ENCODE results near the gene RRAD. TPM values are rescaled to one million over a fixed set of nuclear protein-coding genes. Genes with fewer than 3 reads are reported as not detected.

Gene RRAD
- polyA plus RNA-seq, 2 of the 4 experiments (the other 2 are of a cell fraction), result 0.75 to 2.2 TPM

GRCh38 chr16:66872559-66872942 is 52.8 kb downstream of the RRAD start:
- no peak for FAIRE-seq
- POLR2A ChIA-PET, result interaction anchor here (0.6 to 1.4 kb wide), 5 partner anchors 10 to 303 kb away, joined by 3 to 8 read pairs (median 5); partner anchors contain the start of gene NAE1

GRCh38 chr16:66871840-66872239 is 53.5 kb downstream of the RRAD start:
- Histone ChIP-seq H3K4me3 (no peak overlapping the region), H3K9me3 (no peaks in the 10 kb centered on the region), H3K4me1 (peaks cover 5% of the 10 kb centered on the region; the same call in 2 of the 3 replicates), H3K27ac (no peak overlapping the region), H3K4me2 (no peak overlapping the region)
- FAIRE-seq, result no peak
- 82% methylated on average over 3 of the region's 3 CpGs for WGBS (ENCODE audit: missing lambda C conversion rate)
- ATAC-seq, result no peak
- ChIA-PET POLR2A (no interaction called here), CTCF (interaction anchor here (1.2 to 9.1 kb wide), 14 partner anchors 8 to 468 kb away, joined by 3 to 148 read pairs (median 6); partner anchors contain the start of genes DYNC1LI2 and NAE1)
- DNase-seq (ENCODE audit: low read depth in 1 of 2, low spot score in 1 of 2), result no peak
- TF ChIP-seq CHD2 (IDR thresholded peaks at IDR 0.05; ENCODE audit: low read length, partially characterized antibody) (no peak), RNF2 (IDR thresholded peaks at IDR 0.05; ENCODE audit: borderline replicate concordance, low read depth) (no peak), ZC3H11A (IDR thresholded peaks at IDR 0.05) (no peak), CBX8 (IDR thresholded peaks at IDR 0.05) (no peak), MAFK (IDR thresholded peaks at IDR 0.05; ENCODE audit: partially characterized antibody) (no peak), HOXA7 (CRISPR knock-in tag; IDR thresholded peaks at IDR 0.05) (no peak), CTCF (IDR thresholded peaks at IDR 0.05) (no peak), POLR2A (IDR thresholded peaks at IDR 0.05; ENCODE audit: low read length) (no peak), EP300 (IDR thresholded peaks at IDR 0.05) (no peak), GATA3 (IDR thresholded peaks at IDR 0.05; ENCODE audit: borderline replicate concordance) (no peak), JUN (IDR thresholded peaks at IDR 0.05) (no peak), MYC (IDR thresholded peaks at IDR 0.05; ENCODE audit: borderline replicate concordance, low read length) (no peak), RFX5 (IDR thresholded peaks at IDR 0.05) (no peak), RAD21 (conservative IDR thresholded peaks at IDR 0.05 in 1 of 2, IDR thresholded peaks at IDR 0.05 in 1 of 2) (no peak), ESRRA (IDR thresholded peaks at IDR 0.05; ENCODE audit: borderline replicate concordance, low read length) (no peak), PHF8 (IDR thresholded peaks at IDR 0.05; ENCODE audit: borderline replicate concordance, low read depth) (no peak)
- TF ChIP-seq, protein P1, sequence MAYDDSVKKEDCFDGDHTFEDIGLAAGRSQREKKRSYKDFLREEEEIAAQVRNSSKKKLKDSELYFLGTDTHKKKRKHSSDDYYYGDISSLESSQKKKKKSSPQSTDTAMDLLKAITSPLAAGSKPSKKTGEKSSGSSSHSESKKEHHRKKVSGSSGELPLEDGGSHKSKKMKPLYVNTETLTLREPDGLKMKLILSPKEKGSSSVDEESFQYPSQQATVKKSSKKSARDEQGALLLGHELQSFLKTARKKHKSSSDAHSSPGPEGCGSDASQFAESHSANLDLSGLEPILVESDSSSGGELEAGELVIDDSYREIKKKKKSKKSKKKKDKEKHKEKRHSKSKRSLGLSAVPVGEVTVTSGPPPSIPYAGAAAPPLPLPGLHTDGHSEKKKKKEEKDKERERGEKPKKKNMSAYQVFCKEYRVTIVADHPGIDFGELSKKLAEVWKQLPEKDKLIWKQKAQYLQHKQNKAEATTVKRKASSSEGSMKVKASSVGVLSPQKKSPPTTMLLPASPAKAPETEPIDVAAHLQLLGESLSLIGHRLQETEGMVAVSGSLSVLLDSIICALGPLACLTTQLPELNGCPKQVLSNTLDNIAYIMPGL (CRISPR knock-in tag; IDR thresholded peaks at IDR 0.05; ENCODE audit: borderline replicate concordance), result no peak
- TF ChIP-seq, protein P2, sequence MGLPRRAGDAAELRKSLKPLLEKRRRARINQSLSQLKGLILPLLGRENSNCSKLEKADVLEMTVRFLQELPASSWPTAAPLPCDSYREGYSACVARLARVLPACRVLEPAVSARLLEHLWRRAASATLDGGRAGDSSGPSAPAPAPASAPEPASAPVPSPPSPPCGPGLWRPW (IDR thresholded peaks at IDR 0.05), result no peak

More at GRCh38 chr16:66872559-66872942, 52.8 kb downstream of the RRAD start:
- peak overlapping the region; percentile 79 to 82 for H3K27ac ChIP-seq
- CTCF ChIA-PET, result interaction anchor here (0.6 to 9.1 kb wide), 41 partner anchors 9 to 469 kb away, joined by 3 to 148 read pairs (median 4); partner anchors contain the start of genes CA7, CMTM2, DYNC1LI2 and NAE1
- DNase-seq (ENCODE audit: low read depth in 1 of 2, low spot score in 1 of 2), result no peak
- peak overlapping the region; percentile 23; the same call in 2 of the 3 replicates for H3K4me3 ChIP-seq
- no peak for ATAC-seq
- peaks cover 5% of the 10 kb centered on the region; the same call in 2 of the 3 replicates for H3K4me1 ChIP-seq
- no peaks in the 10 kb centered on the region for H3K9me3 ChIP-seq
- no peak for TF ChIP-seq TP53 (CRISPR knock-in tag; IDR thresholded peaks at IDR 0.05)
- no peak for TF ChIP-seq CHD4 (IDR thresholded peaks at IDR 0.05; ENCODE audit: borderline replicate concordance)
- TF ChIP-seq CEBPB (IDR thresholded peaks at IDR 0.05), result peak in 1 of 2 experiments; percentile 69; a peak in 3 of 4 replicates
- H3K4me2 ChIP-seq, result peak overlapping the region; percentile 75
- WGBS (ENCODE audit: missing lambda C conversion rate), result 60% methylated on average over 4 of the region's 4 CpGs

Other genes with a start within 250 kb of the RRAD start
- 58.6 and 61.6 TPM in 2 replicates for gene CMTM4, start 228.8 kb downstream of the RRAD start, polyA plus RNA-seq (2011; rRNA removed)
- 22.9 to 25.9 TPM (median 24.8 TPM) in 3 replicates for gene CMTM4, start 228.8 kb downstream of the RRAD start, polyA plus RNA-seq (2017; fragmentation: RNase III; extraction: RNeasy Plus Mini Kit Qiagen cat#74134 plus additional on column Dnase treatment)
- gene DYNC1LI2, start 173.9 kb downstream of the RRAD start, polyA plus RNA-seq (2011; rRNA removed), result 112 and 128 TPM in 2 replicates
- 93.5 to 107 TPM (median 96.5 TPM) in 3 replicates for gene DYNC1LI2, start 173.9 kb downstream of the RRAD start, polyA plus RNA-seq (2017; fragmentation: RNase III; extraction: RNeasy Plus Mini Kit Qiagen cat#74134 plus additional on column Dnase treatment)
- 0.07 and 0.18 TPM in 2 replicates for gene TERB1, start 124.0 kb downstream of the RRAD start, polyA plus RNA-seq (2011; rRNA removed)
- 0.12 to 0.18 TPM (median 0.17 TPM) in 3 replicates for gene TERB1, start 124.0 kb downstream of the RRAD start, polyA plus RNA-seq (2017; fragmentation: RNase III; extraction: RNeasy Plus Mini Kit Qiagen cat#74134 plus additional on column Dnase treatment)
- 89.8 and 132 TPM in 2 replicates for gene NAE1, start 94.6 kb downstream of the RRAD start, polyA plus RNA-seq (2011; rRNA removed)
- gene NAE1, start 94.6 kb downstream of the RRAD start, polyA plus RNA-seq (2017; fragmentation: RNase III; extraction: RNeasy Plus Mini Kit Qiagen cat#74134 plus additional on column Dnase treatment), result 90.0 to 96.2 TPM (median 94.9 TPM) in 3 replicates
- not detected in 2 replicates for gene CA7, start 81.1 kb downstream of the RRAD start, polyA plus RNA-seq (2011; rRNA removed)
- gene CA7, start 81.1 kb downstream of the RRAD start, polyA plus RNA-seq (2017; fragmentation: RNase III; extraction: RNeasy Plus Mini Kit Qiagen cat#74134 plus additional on column Dnase treatment), result not detected in 3 replicates
- gene PDP2, start 45.0 kb downstream of the RRAD start, polyA plus RNA-seq (2011; rRNA removed), result 10.0 and 10.7 TPM in 2 replicates
- 7.7 to 10.5 TPM (median 8.7 TPM) in 3 replicates for gene PDP2, start 45.0 kb downstream of the RRAD start, polyA plus RNA-seq (2017; fragmentation: RNase III; extraction: RNeasy Plus Mini Kit Qiagen cat#74134 plus additional on column Dnase treatment)
- 0.18 and 0.37 TPM in 2 replicates for gene CDH16, start 6.7 kb downstream of the RRAD start, polyA plus RNA-seq (2011; rRNA removed)
- gene CDH16, start 6.7 kb downstream of the RRAD start, polyA plus RNA-seq (2017; fragmentation: RNase III; extraction: RNeasy Plus Mini Kit Qiagen cat#74134 plus additional on column Dnase treatment), result 0.24 to 0.25 TPM (median 0.25 TPM) in 3 replicates
- 140 and 168 TPM in 2 replicates for gene CIAO2B, start 8.9 kb upstream of the RRAD start, polyA plus RNA-seq (2011; rRNA removed)
- gene CIAO2B, start 8.9 kb upstream of the RRAD start, polyA plus RNA-seq (2017; fragmentation: RNase III; extraction: RNeasy Plus Mini Kit Qiagen cat#74134 plus additional on column Dnase treatment), result 134 to 148 TPM (median 144 TPM) in 3 replicates
- gene CES2, start 10.0 kb upstream of the RRAD start, polyA plus RNA-seq (2011; rRNA removed), result 19.4 and 20.4 TPM in 2 replicates
- gene CES2, start 10.0 kb upstream of the RRAD start, polyA plus RNA-seq (2017; fragmentation: RNase III; extraction: RNeasy Plus Mini Kit Qiagen cat#74134 plus additional on column Dnase treatment), result 19.9 to 22.0 TPM (median 20.3 TPM) in 3 replicates
- gene CES3, start 35.7 kb upstream of the RRAD start, polyA plus RNA-seq (2011; rRNA removed), result 3.8 and 4.1 TPM in 2 replicates
- 2.1 to 2.7 TPM (median 2.3 TPM) in 3 replicates for gene CES3, start 35.7 kb upstream of the RRAD start, polyA plus RNA-seq (2017; fragmentation: RNase III; extraction: RNeasy Plus Mini Kit Qiagen cat#74134 plus additional on column Dnase treatment)
- 3.5 and 4.4 TPM in 2 replicates for gene CES4A, start 63.1 kb upstream of the RRAD start, polyA plus RNA-seq (2011; rRNA removed)
- 2.5 to 3.5 TPM (median 2.8 TPM) in 3 replicates for gene CES4A, start 63.1 kb upstream of the RRAD start, polyA plus RNA-seq (2017; fragmentation: RNase III; extraction: RNeasy Plus Mini Kit Qiagen cat#74134 plus additional on column Dnase treatment)
- gene CBFB, start 103.6 kb upstream of the RRAD start, polyA plus RNA-seq (2011; rRNA removed), result 35.9 and 61.3 TPM in 2 replicates
- gene CBFB, start 103.6 kb upstream of the RRAD start, polyA plus RNA-seq (2017; fragmentation: RNase III; extraction: RNeasy Plus Mini Kit Qiagen cat#74134 plus additional on column Dnase treatment), result 26.0 to 29.3 TPM (median 27.7 TPM) in 3 replicates
- gene PHAF1, start 184.4 kb upstream of the RRAD start, polyA plus RNA-seq (2011; rRNA removed), result 37.6 and 48.6 TPM in 2 replicates
- 20.7 to 21.6 TPM (median 20.9 TPM) in 3 replicates for gene PHAF1, start 184.4 kb upstream of the RRAD start, polyA plus RNA-seq (2017; fragmentation: RNase III; extraction: RNeasy Plus Mini Kit Qiagen cat#74134 plus additional on column Dnase treatment)
- 6.8 and 8.5 TPM in 2 replicates for gene B3GNT9, start 225.5 kb upstream of the RRAD start, polyA plus RNA-seq (2011; rRNA removed)
- gene B3GNT9, start 225.5 kb upstream of the RRAD start, polyA plus RNA-seq (2017; fragmentation: RNase III; extraction: RNeasy Plus Mini Kit Qiagen cat#74134 plus additional on column Dnase treatment), result 6.7 to 9.3 TPM (median 9.0 TPM) in 3 replicates
- gene TRADD, start 234.4 kb upstream of the RRAD start, polyA plus RNA-seq (2011; rRNA removed), result 7.8 and 9.1 TPM in 2 replicates
- 13.2 to 15.2 TPM (median 15.2 TPM) in 3 replicates for gene TRADD, start 234.4 kb upstream of the RRAD start, polyA plus RNA-seq (2017; fragmentation: RNase III; extraction: RNeasy Plus Mini Kit Qiagen cat#74134 plus additional on column Dnase treatment)
- 5.4 and 5.6 TPM in 2 replicates for gene FBXL8, start 234.4 kb upstream of the RRAD start, polyA plus RNA-seq (2011; rRNA removed)
- gene FBXL8, start 234.4 kb upstream of the RRAD start, polyA plus RNA-seq (2017; fragmentation: RNase III; extraction: RNeasy Plus Mini Kit Qiagen cat#74134 plus additional on column Dnase treatment), result 12.5 to 14.4 TPM (median 13.1 TPM) in 3 replicates
- 8.3 and 11.7 TPM in 2 replicates for gene HSF4, start 239.2 kb upstream of the RRAD start, polyA plus RNA-seq (2011; rRNA removed)
- 15.3 to 22.0 TPM (median 18.9 TPM) in 3 replicates for gene HSF4, start 239.2 kb upstream of the RRAD start, polyA plus RNA-seq (2017; fragmentation: RNase III; extraction: RNeasy Plus Mini Kit Qiagen cat#74134 plus additional on column Dnase treatment)
- gene NOL3, start 245.0 kb upstream of the RRAD start, polyA plus RNA-seq (2011; rRNA removed), result 22.6 and 24.4 TPM in 2 replicates
- 38.5 to 41.3 TPM (median 39.1 TPM) in 3 replicates for gene NOL3, start 245.0 kb upstream of the RRAD start, polyA plus RNA-seq (2017; fragmentation: RNase III; extraction: RNeasy Plus Mini Kit Qiagen cat#74134 plus additional on column Dnase treatment)